GM20431 (cell line): ENCODE data around the gene AKT3.
"Not testable (repeated sequence)": the region's sequence is repeated elsewhere in the genome, so short reads cannot be mapped to it uniquely, and the experiment has no call there.

ENCODE experiments used
- in situ Hi-C: fragments of 300-500 bp; cut with MseI, MboI; formaldehyde crosslinking; loops from one replicate; pipeline ENCODE4 v1.15.0; 2020; ENCODE audit warnings: low sequenced_read_pairs; ENCODE audit not compliant: unreplicated experiment

Gene AKT3

DNA sequence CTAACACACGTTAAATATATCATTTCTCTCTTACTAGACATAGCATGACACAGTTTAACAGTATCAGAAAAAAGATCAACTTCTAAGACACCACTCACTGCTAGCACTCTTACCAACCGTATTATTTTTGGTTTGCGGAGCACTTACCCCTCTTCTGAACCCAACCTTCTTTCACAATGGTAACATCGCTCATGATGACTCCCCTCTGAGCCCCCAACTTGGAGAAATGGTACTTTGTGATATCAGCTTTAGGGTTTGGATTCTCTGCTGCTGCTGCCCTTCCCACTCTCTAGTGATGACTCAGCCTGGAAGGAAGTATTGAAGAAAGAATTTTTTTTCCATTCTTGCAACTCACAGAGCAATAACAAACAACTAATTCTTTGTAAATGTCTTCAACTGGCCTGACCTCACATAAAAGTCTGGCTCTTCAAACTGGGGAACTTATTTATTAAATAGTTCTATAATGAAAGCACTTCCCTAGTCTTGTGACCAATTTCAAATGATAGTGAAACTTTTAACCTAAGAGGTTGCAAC is 7.0 kb downstream of the AKT3 start:
- in situ Hi-C loops, result no loop called here

- in situ Hi-C loops, result no loop called here
These were observed 7.9 kb downstream of the AKT3 start for GRCh38 chr1:243842161-243842560.

DNA sequence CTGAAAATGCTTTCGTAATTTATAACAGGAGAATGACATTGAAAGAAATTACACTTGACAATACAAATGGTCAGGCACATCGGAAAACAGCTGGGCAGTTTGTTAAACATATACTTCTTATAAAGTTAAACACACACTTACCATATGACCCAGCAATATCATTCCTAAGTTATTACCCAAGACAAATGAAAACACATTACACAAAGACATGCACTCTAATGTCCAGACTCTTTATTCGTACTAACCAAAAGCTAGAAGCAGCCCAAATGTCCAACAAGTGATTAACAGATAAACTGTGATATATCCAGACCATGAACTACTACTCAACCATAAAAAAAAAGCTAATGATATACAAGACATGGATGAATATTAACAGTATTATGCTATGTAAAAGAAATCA is 8.5 kb downstream of the AKT3 start:
- in situ Hi-C loops, result no loop called here

DNA sequence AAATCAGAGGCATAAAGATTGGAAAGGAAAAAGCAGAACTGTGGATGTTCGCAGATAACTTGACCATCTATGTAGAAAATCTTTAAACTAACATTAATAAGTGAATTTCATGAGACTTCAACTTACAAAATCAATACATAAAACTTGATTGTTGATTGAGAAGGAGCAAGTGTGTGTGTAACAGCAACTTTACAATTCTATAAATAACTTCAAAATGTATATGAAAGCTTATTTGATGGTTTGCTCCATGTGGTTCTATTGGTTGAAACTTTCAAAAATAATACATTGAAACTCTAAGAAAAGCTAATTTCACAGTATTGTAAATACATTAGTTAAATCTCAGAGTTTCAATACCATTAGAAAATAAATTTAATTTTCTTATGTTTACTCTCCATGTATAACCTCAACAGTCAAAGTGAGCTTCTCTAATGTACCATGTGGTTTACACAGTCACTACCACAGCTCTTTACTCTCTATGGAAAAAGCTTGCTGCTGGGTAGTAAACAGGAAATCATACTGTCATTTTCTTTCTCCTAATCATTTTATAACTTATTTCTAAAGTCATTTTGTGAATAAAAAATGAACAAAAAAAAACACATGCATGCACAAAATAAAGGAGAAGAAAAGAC is 12.0 kb downstream of the AKT3 start:
- in situ Hi-C loops, result no loop called here

GRCh38 chr1:243834130-243834529 is 15.9 kb downstream of the AKT3 start:
- in situ Hi-C loops, result no loop called here

DNA sequence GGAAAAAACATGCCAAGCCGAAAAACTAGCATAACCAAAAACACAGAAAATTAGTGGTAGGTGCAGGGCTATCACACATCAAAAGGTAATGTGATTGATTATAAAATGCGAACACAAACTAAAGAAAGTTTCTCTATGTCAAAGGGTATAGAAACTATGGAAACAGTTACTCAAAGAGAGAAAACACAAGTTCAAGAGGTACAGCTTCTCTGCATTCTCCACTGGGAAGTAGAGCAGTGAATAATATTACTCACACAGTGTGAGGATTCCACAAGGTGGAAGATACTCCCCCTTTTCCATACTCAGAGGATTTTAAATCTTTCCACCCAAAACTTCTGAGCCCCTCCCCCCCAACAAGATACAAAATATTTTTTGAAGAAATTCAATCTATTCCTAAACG is 18.6 kb downstream of the AKT3 start:
- in situ Hi-C loops, result no loop called here

DNA sequence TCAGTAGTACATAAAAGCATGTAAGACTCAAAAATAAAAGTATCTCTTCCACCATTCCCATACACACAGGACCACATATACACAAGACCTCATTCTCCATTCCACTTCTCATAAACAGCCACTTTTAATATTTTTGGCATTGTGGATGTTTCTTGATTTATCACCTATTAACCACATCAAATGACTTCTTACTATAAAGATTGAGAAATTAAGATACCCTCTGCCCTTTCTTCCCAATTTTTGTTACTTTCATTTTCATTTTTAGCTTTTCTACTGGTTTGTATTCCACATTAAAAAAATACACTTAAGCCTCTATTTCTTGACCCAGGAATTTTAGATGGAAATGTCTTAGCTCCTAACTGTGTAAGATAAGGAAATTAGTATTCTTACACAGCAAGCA is 22.8 kb downstream of the AKT3 start:
- in situ Hi-C loops, result no loop called here

DNA sequence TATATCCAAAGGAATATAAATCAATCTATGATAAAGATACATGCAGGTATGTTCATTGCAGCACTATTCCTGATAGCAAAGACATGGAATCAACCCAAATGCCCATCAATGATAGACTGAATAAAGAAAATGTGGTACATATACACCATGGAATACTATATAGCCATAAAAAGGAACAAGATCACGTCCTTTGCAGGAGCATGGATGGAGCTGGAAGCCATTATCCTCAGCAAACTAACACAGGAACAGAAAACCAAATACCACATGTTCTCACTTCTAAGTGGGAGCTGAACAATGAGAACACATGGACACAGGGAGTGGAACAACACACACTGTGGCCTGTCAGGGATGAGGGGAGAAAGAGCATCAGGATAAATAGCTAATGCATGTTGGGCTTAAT is 25.1 kb downstream of the AKT3 start:
- in situ Hi-C loops, result not testable (repeated sequence)

- in situ Hi-C loops, result no loop called here
These were observed 28.8 kb downstream of the AKT3 start for GRCh38 chr1:243821177-243821680.

DNA sequence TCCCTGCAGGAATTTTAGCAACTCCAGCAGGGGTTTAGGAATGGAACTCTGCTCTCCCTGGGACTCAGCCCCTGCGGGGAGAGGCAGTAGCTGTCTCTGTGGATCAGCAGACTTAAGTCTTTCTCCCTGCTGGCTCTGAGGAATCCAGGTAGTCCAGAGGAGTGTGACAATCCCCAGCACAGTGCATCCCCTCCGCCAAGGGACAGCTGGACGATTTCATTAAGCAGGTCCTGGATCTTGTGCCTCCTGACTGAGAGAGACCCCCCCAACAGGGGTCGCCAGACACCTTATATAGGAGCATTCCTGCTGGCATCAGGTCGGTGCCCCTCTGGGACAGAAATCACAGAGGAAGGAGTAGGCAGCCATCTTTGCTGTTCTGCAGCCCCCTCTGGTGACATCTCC is 30.6 kb downstream of the AKT3 start:
- in situ Hi-C loops, result no loop called here

DNA sequence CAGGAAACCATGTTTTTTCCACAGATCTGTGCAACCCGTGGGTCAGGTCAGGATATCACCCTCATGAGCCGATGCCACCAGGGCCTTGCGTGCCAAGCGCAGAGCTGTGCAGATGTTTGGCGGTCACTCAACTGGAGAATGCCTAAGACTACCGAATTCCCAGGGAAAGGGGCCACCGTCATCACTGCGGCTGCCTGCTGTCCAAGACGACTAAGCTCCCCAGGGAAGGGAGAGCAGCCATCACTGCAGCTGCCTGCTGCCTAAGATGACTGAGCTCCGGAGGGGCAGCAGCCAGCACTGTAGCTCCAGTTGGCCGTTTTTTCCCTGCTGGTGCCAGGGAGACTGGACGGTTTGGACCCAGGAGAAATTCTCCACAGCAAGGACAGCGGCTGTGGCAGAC is 31.1 kb downstream of the AKT3 start:
- in situ Hi-C loops, result no loop called here

- in situ Hi-C loops, result no loop called here
These were observed 35.3 kb downstream of the AKT3 start for GRCh38 chr1:243814718-243815117.

DNA sequence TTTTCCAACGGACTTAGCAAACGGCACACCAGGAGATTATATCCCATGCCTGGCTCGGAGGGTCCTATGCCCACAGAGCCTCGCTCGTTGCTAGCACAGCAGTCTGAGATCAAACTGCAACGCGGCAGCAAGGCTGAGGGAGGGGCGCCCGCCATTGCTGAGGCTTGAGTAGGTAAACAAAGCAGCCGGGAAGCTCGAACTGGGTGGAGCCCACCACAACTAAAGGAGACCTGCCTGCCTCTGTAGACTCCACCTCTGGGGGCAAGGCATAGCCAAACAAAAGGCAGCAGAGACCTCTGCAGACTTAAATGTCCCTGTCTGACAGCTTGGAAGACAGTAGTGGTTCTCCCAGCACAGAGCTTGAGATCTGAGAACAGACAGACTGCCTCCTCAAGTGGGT is 42.7 kb downstream of the AKT3 start:
- in situ Hi-C loops, result not testable (repeated sequence)

GRCh38 chr1:243806310-243806709 is 43.7 kb downstream of the AKT3 start:
- in situ Hi-C loops, result no loop called here

DNA sequence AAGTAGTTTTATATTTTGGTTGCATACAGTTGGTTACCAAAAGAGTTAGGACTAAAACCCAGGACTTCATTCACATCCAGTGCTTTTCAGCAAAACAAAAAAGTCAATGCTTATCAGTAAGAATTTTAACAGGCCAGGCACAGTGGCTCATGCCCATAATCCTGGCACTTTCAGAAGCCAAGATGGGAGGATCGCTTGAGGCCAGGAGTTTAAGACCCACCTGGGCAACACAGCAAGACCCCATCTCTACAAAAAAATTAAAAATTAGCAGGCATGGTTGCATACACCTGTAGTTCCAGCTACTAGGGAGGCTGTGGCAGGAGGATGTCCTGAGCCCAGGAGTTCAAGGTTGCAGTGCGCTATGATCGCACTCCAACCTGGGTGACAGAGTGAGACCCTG is 47.3 kb downstream of the AKT3 start:
- in situ Hi-C loops, result no loop called here

- in situ Hi-C loops, result no loop called here
These were observed 48.7 kb downstream of the AKT3 start for GRCh38 chr1:243801378-243801777.

DNA sequence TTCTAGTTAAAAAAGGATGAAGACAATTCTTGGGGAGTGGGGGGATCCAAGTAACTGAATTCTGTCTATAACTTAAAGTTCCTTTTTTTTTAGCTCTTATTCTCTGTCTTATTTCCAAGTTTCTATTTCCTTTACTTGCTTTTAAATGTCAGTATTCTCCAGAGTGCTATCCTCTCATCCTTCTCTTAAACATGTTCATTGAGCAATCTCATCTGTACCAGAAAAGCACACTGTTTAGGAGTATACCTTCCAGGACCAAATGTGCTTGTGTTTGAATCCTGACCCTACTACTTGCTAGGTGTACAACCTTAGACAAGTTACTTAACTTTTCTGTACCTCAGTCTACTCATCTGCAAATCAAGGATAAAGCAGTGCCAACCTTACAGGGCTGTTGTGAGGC is 50.1 kb downstream of the AKT3 start:
- in situ Hi-C loops, result no loop called here

DNA sequence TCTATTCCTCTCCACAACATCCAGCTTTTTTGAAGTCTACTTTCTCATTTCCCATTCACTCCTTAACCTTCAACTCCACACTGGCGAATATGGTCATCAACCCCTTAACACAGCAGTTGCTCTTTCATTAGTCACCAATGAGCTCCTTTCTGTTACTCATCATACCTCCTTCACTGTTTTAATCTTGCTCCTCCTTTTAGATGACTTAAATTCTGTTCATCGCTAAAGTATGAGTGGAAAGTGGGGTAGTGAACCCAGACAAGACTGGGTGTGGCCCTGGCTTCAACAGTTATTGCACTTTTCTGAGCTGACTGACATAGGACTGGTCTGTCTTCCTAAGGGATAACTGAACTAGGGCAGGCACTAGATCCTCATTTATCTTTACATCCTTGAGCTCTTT is 51.3 kb downstream of the AKT3 start:
- in situ Hi-C loops, result no loop called here

DNA sequence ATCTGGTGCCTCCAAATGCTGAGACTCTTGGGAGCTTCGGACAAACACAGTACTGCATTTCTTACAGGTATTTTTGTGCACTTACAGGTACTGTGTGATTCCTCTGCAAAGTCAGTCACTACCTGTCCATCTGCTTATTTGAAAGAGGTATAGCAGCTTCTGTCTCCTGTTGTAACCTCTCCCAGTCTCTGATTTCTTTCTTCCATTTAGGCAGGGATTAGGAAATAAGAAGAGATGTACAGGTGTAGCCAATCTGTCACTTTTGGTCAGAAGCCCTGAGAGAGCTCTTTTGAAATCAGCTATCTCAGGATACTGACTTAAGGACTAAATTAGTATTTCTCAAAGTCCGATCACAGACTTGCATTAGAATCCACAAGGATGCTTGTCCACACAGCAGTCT is 54.0 kb downstream of the AKT3 start:
- in situ Hi-C loops, result no loop called here

GRCh38 chr1:243793298-243793697 is 56.7 kb downstream of the AKT3 start:
- in situ Hi-C loops, result no loop called here

DNA sequence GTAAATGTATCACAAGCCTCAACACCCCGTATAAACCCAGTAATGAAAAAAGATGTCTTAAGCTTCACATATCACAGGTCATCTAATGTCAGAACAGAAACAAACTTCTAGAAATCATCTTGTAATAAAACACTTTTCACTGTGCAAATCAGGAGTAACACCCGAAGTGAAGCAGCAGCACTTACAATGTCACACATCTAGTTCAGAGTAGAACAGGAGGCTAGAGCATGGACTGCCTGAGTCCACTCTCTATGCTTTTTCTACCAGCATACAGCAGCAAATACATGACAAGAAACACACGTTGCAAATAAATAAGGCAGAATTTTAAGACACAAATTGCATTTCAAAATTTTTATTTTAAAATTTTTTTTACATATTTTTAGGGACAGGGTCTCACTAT is 57.2 kb downstream of the AKT3 start:
- in situ Hi-C loops, result no loop called here

GRCh38 chr1:243792401-243792800 is 57.6 kb downstream of the AKT3 start:
- in situ Hi-C loops, result no loop called here
